ENCODE measurements around the gene MRPL37.

Gene MRPL37

GRCh38 chr1:54174106-54174505 lies 25.9 kb upstream of the MRPL37 start:
- H2AFZ ChIP-seq (ENCODE audit: low read length): no peak overlapping the region
- no peak overlapping the region for H3K4me3 ChIP-seq (ENCODE audit: low read length, poor library complexity, severe bottlenecking)
- TF ChIP-seq CTCF (conservative IDR thresholded peaks at IDR 0.05; ENCODE audit: low read length): no peak
- TF ChIP-seq EZH2phosphoT487 (IDR thresholded peaks at IDR 0.05; ENCODE audit: borderline replicate concordance): no peak
- H3K27me3 ChIP-seq (ENCODE audit: insufficient read depth, low read length, poor library complexity, severe bottlenecking): no peaks in the 10 kb centered on the region
- no peaks in the 10 kb centered on the region for H3K79me2 ChIP-seq (ENCODE audit: insufficient read depth, low read length)
- no peaks in the 10 kb centered on the region for H4K20me1 ChIP-seq (ENCODE audit: insufficient read depth, low read length, poor library complexity, severe bottlenecking)
- H3K4me2 ChIP-seq (ENCODE audit: low read depth, low read length, poor library complexity, severe bottlenecking): no peak overlapping the region
- H3F3A ChIP-seq (ENCODE audit: low read depth): no peaks in the 10 kb centered on the region
- H3K9me2 ChIP-seq (replicated peaks; ENCODE audit: low read depth, low read length): no peaks in the 10 kb centered on the region
- H3K9me3 ChIP-seq (ENCODE audit: insufficient read depth, low read depth, low read length): no peaks in the 10 kb centered on the region
- H3K4me1 ChIP-seq (ENCODE audit: insufficient read depth, low read length, poor library complexity, severe bottlenecking): peaks cover 7% of the 10 kb centered on the region
- H3K9ac ChIP-seq (ENCODE audit: low read depth, low read length, poor library complexity, severe bottlenecking): no peak overlapping the region
- no peaks in the 10 kb centered on the region for H3K36me3 ChIP-seq (ENCODE audit: insufficient read depth, low read length)

- no peaks in the 10 kb centered on the region for H3K9me3 ChIP-seq (ENCODE audit: insufficient read depth, low read depth, low read length)
- no peak for TF ChIP-seq EZH2phosphoT487 (IDR thresholded peaks at IDR 0.05; ENCODE audit: borderline replicate concordance)
- no peak for TF ChIP-seq CTCF (conservative IDR thresholded peaks at IDR 0.05; ENCODE audit: low read length)
Measured at GRCh38 chr1:54176621-54177327, 23.2 kb upstream of the MRPL37 start.

DNA sequence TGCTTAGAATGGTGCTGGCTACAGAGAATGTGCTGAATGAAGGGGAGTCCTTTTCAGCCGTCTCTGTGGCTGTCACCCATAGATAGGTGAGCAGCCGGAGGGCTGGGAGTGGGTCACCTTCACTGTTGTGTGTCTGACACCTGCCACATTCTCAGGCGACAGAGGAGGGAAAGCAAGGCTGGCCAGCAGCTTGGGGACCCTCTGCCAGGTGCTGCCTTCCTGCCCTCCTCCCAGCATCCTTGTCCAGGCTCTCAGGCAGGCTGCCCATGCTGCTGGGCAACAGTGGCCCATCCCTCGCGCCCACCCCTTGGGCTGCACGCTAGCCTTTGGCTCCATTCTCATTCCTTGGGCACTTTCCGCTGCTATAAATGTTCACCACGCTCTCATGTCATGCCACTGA lies 22.2 kb upstream of the MRPL37 start:
- Histone ChIP-seq H3F3A (ENCODE audit: low read depth) (no peaks in the 10 kb centered on the region), H3K4me1 (ENCODE audit: insufficient read depth, low read length, poor library complexity, severe bottlenecking) (peaks cover 7% of the 10 kb centered on the region), H3K9me2 (replicated peaks; ENCODE audit: low read depth, low read length) (no peaks in the 10 kb centered on the region), H3K4me2 (ENCODE audit: low read depth, low read length, poor library complexity, severe bottlenecking) (no peak overlapping the region), H3K9me3 (ENCODE audit: insufficient read depth, low read depth, low read length) (no peaks in the 10 kb centered on the region), H3K4me3 (ENCODE audit: low read length, poor library complexity, severe bottlenecking) (no peak overlapping the region), H3K27me3 (ENCODE audit: insufficient read depth, low read length, poor library complexity, severe bottlenecking) (no peaks in the 10 kb centered on the region), H4K20me1 (ENCODE audit: insufficient read depth, low read length, poor library complexity, severe bottlenecking) (no peaks in the 10 kb centered on the region), H2AFZ (ENCODE audit: low read length) (no peak overlapping the region), H3K79me2 (ENCODE audit: insufficient read depth, low read length) (no peaks in the 10 kb centered on the region), H3K36me3 (ENCODE audit: insufficient read depth, low read length) (no peaks in the 10 kb centered on the region), H3K9ac (ENCODE audit: low read depth, low read length, poor library complexity, severe bottlenecking) (no peak overlapping the region)
- no peak for TF ChIP-seq EZH2phosphoT487 (IDR thresholded peaks at IDR 0.05; ENCODE audit: borderline replicate concordance)
- TF ChIP-seq CTCF (conservative IDR thresholded peaks at IDR 0.05; ENCODE audit: low read length): no peak

More at GRCh38 chr1:54176621-54177327, 23.2 kb upstream of the MRPL37 start:
- H3K4me1 ChIP-seq (ENCODE audit: insufficient read depth, low read length, poor library complexity, severe bottlenecking): peaks cover 7% of the 10 kb centered on the region
- no peak overlapping the region for H3K9ac ChIP-seq (ENCODE audit: low read depth, low read length, poor library complexity, severe bottlenecking)
- no peaks in the 10 kb centered on the region for H3F3A ChIP-seq (ENCODE audit: low read depth)
- no peaks in the 10 kb centered on the region for H3K9me2 ChIP-seq (replicated peaks; ENCODE audit: low read depth, low read length)
- no peak overlapping the region for H3K4me2 ChIP-seq (ENCODE audit: low read depth, low read length, poor library complexity, severe bottlenecking)
- H3K79me2 ChIP-seq (ENCODE audit: insufficient read depth, low read length): no peaks in the 10 kb centered on the region
- H3K4me3 ChIP-seq (ENCODE audit: low read length, poor library complexity, severe bottlenecking): no peak overlapping the region
- H4K20me1 ChIP-seq (ENCODE audit: insufficient read depth, low read length, poor library complexity, severe bottlenecking): no peaks in the 10 kb centered on the region
- H2AFZ ChIP-seq (ENCODE audit: low read length): no peak overlapping the region
- H3K36me3 ChIP-seq (ENCODE audit: insufficient read depth, low read length): no peaks in the 10 kb centered on the region
- H3K27me3 ChIP-seq (ENCODE audit: insufficient read depth, low read length, poor library complexity, severe bottlenecking): no peaks in the 10 kb centered on the region

Measured in Loucy (cell line).